ENCODE results near the gene CCDC8. TPM values are rescaled to one million over a fixed set of nuclear protein-coding genes. Genes with fewer than 3 reads are reported as not detected.

Gene CCDC8
- total RNA-seq, 1 experiment from 2014 or later = 27.5 TPM

DNA sequence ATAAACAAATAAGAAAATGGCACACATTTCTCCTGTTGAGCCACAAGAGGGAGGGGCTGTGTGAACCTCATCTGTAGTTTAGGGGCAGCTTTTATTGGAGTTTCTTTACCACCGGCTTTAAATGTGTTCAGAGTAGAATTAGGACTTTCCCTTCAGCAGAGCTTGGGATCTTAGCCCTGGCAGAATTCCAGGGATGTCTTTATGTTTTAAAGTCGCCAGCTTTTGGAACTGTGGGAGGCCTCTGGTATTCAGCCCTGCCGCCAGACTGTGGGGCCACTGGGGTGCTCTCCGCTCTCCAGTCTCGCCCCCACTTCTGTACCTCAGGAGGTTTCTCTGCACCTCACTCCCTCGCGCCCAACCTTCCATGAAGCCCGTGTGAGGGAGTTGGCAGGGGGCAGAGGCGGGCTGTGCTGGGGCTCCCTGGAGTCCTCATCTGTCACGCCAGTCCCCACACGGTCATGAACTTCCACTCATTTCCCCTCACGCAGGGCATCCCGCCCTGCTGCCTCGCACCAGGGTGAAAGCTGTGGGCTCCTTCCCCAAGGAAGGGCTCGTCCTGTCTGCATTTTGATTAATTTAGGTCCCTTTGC is 31.5 kb downstream of the CCDC8 start:
- no peak overlapping the region for H3K4ac ChIP-seq (ENCODE audit: low read depth, low read length)
- Mint-ChIP-seq H3K9me3 (no peaks in the 10 kb centered on the region), H3K27me3 (ENCODE audit: low read depth) (no peaks in the 10 kb centered on the region), H3K36me3 (ENCODE audit: insufficient read depth in 1 of 3, low read depth in 3 of 3) (peaks cover 48 to 93% (median 84%) of the 10 kb centered on the region in 3 experiments), H3K27ac (peak overlapping the region in 1 of 3 experiments; percentile 28; a peak in 2 of 7 replicates), H3K4me3 (no peak overlapping the region), H3K4me1 (no peaks in the 10 kb centered on the region; a peak in 1 of 4 replicates)
- H3K23me2 ChIP-seq (ENCODE audit: insufficient read length, low read depth, low read length, poor library complexity, severe bottlenecking) = no peaks in the 10 kb centered on the region
- H3K4me1 ChIP-seq (ENCODE audit: insufficient read depth, low read length) = no peaks in the 10 kb centered on the region
- H3K27me3 ChIP-seq (ENCODE audit: insufficient read depth, low read length) = no peaks in the 10 kb centered on the region
- no peak overlapping the region for H3K56ac ChIP-seq (ENCODE audit: insufficient read length, low read depth, low read length)
- no peak overlapping the region for H2BK5ac ChIP-seq (ENCODE audit: insufficient read length, low read length)
- no peak overlapping the region for H3K4me2 ChIP-seq (ENCODE audit: insufficient read depth, insufficient read length, low read length)
- peak; percentile 8 for DNase-seq
- H2BK120ac ChIP-seq (ENCODE audit: low read depth, low read length, poor library complexity, severe bottlenecking) = no peak overlapping the region
- no CpG with 5 or more reads among the region's 15 CpGs for WGBS (ENCODE audit: extremely low coverage, insufficient read length, low lambda C conversion rate)
- no peak overlapping the region for H4K8ac ChIP-seq (replicated peaks; ENCODE audit: insufficient read length, low read depth, low read length)
- no peak overlapping the region for H3K23ac ChIP-seq (ENCODE audit: insufficient read length, low read depth, low read length)
- no peaks in the 10 kb centered on the region for H3K79me1 ChIP-seq (ENCODE audit: insufficient read depth, low read depth, low read length, poor library complexity, severe bottlenecking)
- no peak overlapping the region for H4K5ac ChIP-seq (ENCODE audit: insufficient read length, low read depth, low read length)
- H2BK15ac ChIP-seq (ENCODE audit: low read depth, low read length) = no peak overlapping the region; the same call in 1 of the 2 replicates
- H2AK5ac ChIP-seq (ENCODE audit: insufficient read length, low read length) = no peak overlapping the region
- H3K79me2 ChIP-seq (ENCODE audit: insufficient read depth, low read length) = no peaks in the 10 kb centered on the region
- no peak overlapping the region for H3T11ph ChIP-seq (ENCODE audit: low read length)
- no peak overlapping the region for H2BK20ac ChIP-seq (ENCODE audit: low read depth, low read length, poor library complexity, severe bottlenecking)
- H2AFZ ChIP-seq (ENCODE audit: low read length) = no peak overlapping the region
- H3K14ac ChIP-seq (ENCODE audit: insufficient read depth, low read length) = no peak overlapping the region
- H3K27ac ChIP-seq (ENCODE audit: insufficient read length, low read depth, low read length) = no peak overlapping the region
- no peak overlapping the region for H4K91ac ChIP-seq (ENCODE audit: insufficient read length, low read depth, low read length)
- H2BK12ac ChIP-seq (ENCODE audit: insufficient read length, low read depth, low read length) = no peak overlapping the region
- no peak for TF ChIP-seq CTCF (conservative IDR thresholded peaks at IDR 0.05)
- H3K18ac ChIP-seq (ENCODE audit: insufficient read length, low read depth, low read length) = no peak overlapping the region
- no peak overlapping the region for H3K9ac ChIP-seq (ENCODE audit: extremely low read depth, insufficient read length, low read length)
- no peaks in the 10 kb centered on the region for H4K20me1 ChIP-seq (ENCODE audit: control insufficient read depth, insufficient read depth, insufficient read length)
- H3K9me3 ChIP-seq (ENCODE audit: control insufficient read depth, low read depth, low read length) = no peaks in the 10 kb centered on the region
